HepG2 (cell line): ENCODE results near the gene PAPSS2. TPM values are rescaled to one million over a fixed set of nuclear protein-coding genes. Genes with fewer than 3 reads are reported as not detected.

Source experiments
- ATAC-seq: fragments of 200-7000 bp; cut with Tn5 transposase; 3 replicates; pipeline ENCODE4 v1.9.1; 2020; ENCODE audit warnings: mild to moderate bottlenecking, moderate library complexity
- BruUV-seq: library from RNA; stranded (reverse); fragments of 400-500 nt; replicated peaks from 2 replicates; lab custom pipeline; 2021; lab: Mats Ljungman, UMichigan
- CTCF ChIA-PET: fragments of 300-600 bp; formaldehyde crosslinking; extraction: SDS; loops from one replicate; lab custom pipeline; 2021; ENCODE audit warnings: low total read pairs, inconsistent platforms, low intra/inter-chr PET ratio; lab: Yijun Ruan, JAX
- POLR2A ChIA-PET: fragments of 350-600 bp; sonication (Branson Sonifier 250); formaldehyde crosslinking; loops from one replicate; lab custom pipeline; 2020; ENCODE audit warnings: antibody characterized with exemption, inconsistent platforms; lab: Yijun Ruan, JAX
- DNase-seq: peaks from one replicate; pipeline ENCODE4 v3.0.0-alpha.2; 2015; ENCODE audit warnings: low spot score
- FAIRE-seq: peaks from 3 replicates; lab custom pipeline; 2011; peaks lifted over from hg19 to GRCh38; lab: Jason Lieb, UNC
- H2AFZ ChIP-seq: one replicate; pipeline ENCODE4 v1.6.1; 2011; ENCODE audit warnings: low read length, inconsistent platforms
- H3K27ac ChIP-seq: fragments of 300-600 bp; 3 replicates; pipeline ENCODE4 v1.8.0; 2011; ENCODE audit warnings: mixed run types, mild to moderate bottlenecking, mixed read lengths, low read length, inconsistent platforms; ENCODE audit not compliant: insufficient read depth; ENCODE audit errors: extremely low read length
- H3K27me3 ChIP-seq, 2 experiments: fragments of 200-600 bp in 1 of 2; 2 replicates in 1 of 2; 3 replicates in 1 of 2; pipeline versions ENCODE4 v1.6.0 to v1.8.0; 2011; ENCODE audit warnings: low read length in 2 of 2, mild to moderate bottlenecking in 2 of 2, moderate library complexity in 2 of 2, inconsistent platforms in 1 of 2; ENCODE audit not compliant: insufficient read depth in 2 of 2, control insufficient read depth in 1 of 2
- H3K36me3 ChIP-seq, 2 experiments: fragments of 200-600 bp in 1 of 2; replicated peaks in 1 of 2; 2 replicates in 1 of 2; 3 replicates in 1 of 2; pipeline versions ENCODE4 v1.5.1 to v1.8.0; 2011; ENCODE audit warnings: low read length in 2 of 2, inconsistent platforms in 1 of 2; ENCODE audit not compliant: insufficient read depth in 2 of 2, control insufficient read depth in 1 of 2
- H3K4me1 ChIP-seq: 2 replicates; pipeline ENCODE4 v1.5.1; 2012; ENCODE audit warnings: low read length, inconsistent platforms; ENCODE audit not compliant: insufficient read depth
- H3K4me2 ChIP-seq: 2 replicates; pipeline ENCODE4 v1.6.0; 2011; ENCODE audit warnings: low read depth, low read length, inconsistent platforms
- H3K4me3 ChIP-seq, 3 experiments: fragments of 200-600 bp in 1 of 3; sonication (generic), shearing (Covaris generic) in 1 of 3; replicated peaks in 1 of 3; 2 replicates each; pipeline ENCODE4 v1.5.1; 2011 to 2016; ENCODE audit warnings: low read length in 3 of 3, inconsistent platforms in 2 of 3, low read depth in 2 of 3, mild to moderate bottlenecking in 2 of 3, control low read depth in 1 of 3, mixed read lengths in 1 of 3; ENCODE audit not compliant: insufficient read depth in 1 of 3
- H3K79me2 ChIP-seq: one replicate; pipeline ENCODE4 v1.6.1; 2011; ENCODE audit warnings: low read length, inconsistent platforms; ENCODE audit not compliant: insufficient read depth
- H3K9ac ChIP-seq: 2 replicates; pipeline ENCODE4 v1.6.0; 2011; ENCODE audit warnings: mild to moderate bottlenecking, low read depth, low read length, inconsistent platforms; ENCODE audit not compliant: insufficient read depth
- H3K9me3 ChIP-seq: 2 replicates; pipeline ENCODE4 v1.5.1; 2012; ENCODE audit warnings: mild to moderate bottlenecking, low read length
- H4K20me1 ChIP-seq: 2 replicates; pipeline ENCODE4 v1.6.0; 2011; ENCODE audit warnings: inconsistent platforms, mild to moderate bottlenecking, low read length, moderate library complexity; ENCODE audit not compliant: insufficient read depth
- MED1 ChIP-seq: sonication (generic); formaldehyde crosslinking; IDR thresholded peaks from 2 replicates; pipeline ENCODE4 v1.4.0; 2020; ENCODE audit warnings: missing genetic modification reagents
- ZNF747 ChIP-seq: sonication (generic); formaldehyde crosslinking; IDR thresholded peaks from 2 replicates; pipeline ENCODE4 v1.8.1; 2023; ENCODE audit warnings: missing genetic modification reagents, mild to moderate bottlenecking, borderline replicate concordance
- ZNF883 ChIP-seq: sonication (generic); formaldehyde crosslinking; IDR thresholded peaks from 2 replicates; pipeline ENCODE4 v1.5.1; 2020; ENCODE audit warnings: mild to moderate bottlenecking, missing genetic modification reagents; ENCODE audit errors: not compliant biosample characterization
- WGBS: methylation state at CpG from one replicate; pipeline ENCODE4 v1.1.6; 2017; ENCODE audit warnings: low lambda C conversion rate; 5-methylcytosine and 5-hydroxymethylcytosine counted together
- in situ Hi-C: cut with HindIII; loops from 2 replicates; pipeline ENCODE4 v1.10.0; 2017; ENCODE audit warnings: low pct_unique_long_range_greater_than_20kb; ENCODE audit not compliant: extremely low pct_ligation_motif_present
- intact Hi-C: fragments of 100-400 bp; cut with micrococcal nuclease; formaldehyde crosslinking; loops from one replicate; pipeline ENCODE4 v1.10.0; 2022; ENCODE audit not compliant: unreplicated experiment
- polyA plus RNA-seq, 8 experiments: library from polyadenylated mRNA; depleted of rRNA in 3 of 8; stranded (reverse) in 7 of 8; unstranded in 1 of 8; fragments of >200 nt; fragmentation: Illumina TruSeq in 4 of 8; extraction: Trizol in 4 of 8; gene quantifications; 2 replicates each; pipeline versions ENCODE4 v1.2.1 to v1.2.3, GENCODE V29; 2011 to 2016; ENCODE audit warnings: low read depth in 4 of 8, missing spikeins in 1 of 8, mixed read lengths in 1 of 8; ENCODE audit not compliant: insufficient read depth in 1 of 8
- total RNA-seq, 5 experiments: library from RNA; depleted of rRNA; stranded (reverse); fragments of >200 nt; fragmentation: Illumina TruSeq; extraction: Trizol; gene quantifications; 2 replicates each; pipeline ENCODE4 v1.2.3, GENCODE V29; 2016; ENCODE audit warnings: low read depth in 1 of 5
- TF ChIP-seq, protein P1 (sequence below): IDR thresholded peaks from 2 replicates; pipeline ENCODE4 v1.6.1; 2016; ENCODE audit warnings: mild to moderate bottlenecking, missing biosample characterization, missing genetic modification reagents
- TF ChIP-seq, protein P2 (sequence below): sonication (generic); formaldehyde crosslinking; IDR thresholded peaks from 2 replicates; pipeline ENCODE4 v1.4.0; 2020; ENCODE audit warnings: missing genetic modification reagents

PAPSS2 gene
- total and polyA plus RNA-seq, 2 of the 13 experiments (the other 11 are each of a cell fraction or from before 2014, with no cell fraction given): 0.11 to 0.12 TPM

DNA sequence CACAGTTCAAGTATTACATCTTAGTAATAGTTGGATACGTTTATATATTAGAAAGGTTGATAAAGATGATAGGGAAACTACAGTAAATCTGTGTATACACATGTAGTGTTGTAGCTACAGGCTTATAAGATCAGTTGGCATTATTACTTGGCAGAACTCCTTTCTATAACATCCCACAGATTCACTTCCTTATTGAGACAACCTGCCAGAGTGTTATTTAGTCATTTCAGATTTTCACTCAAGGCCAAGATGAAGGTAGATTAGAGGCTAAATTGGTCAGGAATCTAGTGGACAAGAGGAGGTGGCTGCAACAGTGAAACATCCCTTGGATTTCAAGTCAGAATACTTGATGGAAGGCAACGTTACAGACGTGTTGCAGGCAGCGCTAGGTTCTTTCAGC, 63.0 kb downstream of the PAPSS2 start:
- Histone ChIP-seq H4K20me1 (no peaks in the 10 kb centered on the region), H3K9me3 (no peaks in the 10 kb centered on the region), H3K4me1 (no peaks in the 10 kb centered on the region), H3K27me3 (no peaks in the 10 kb centered on the region; a peak in 2 of 5 replicates), H3K79me2 (no peaks in the 10 kb centered on the region), H3K36me3 (no peaks in the 10 kb centered on the region), H3K27ac (no peak overlapping the region), H3K9ac (no peak overlapping the region), H2AFZ (no peak overlapping the region), H3K4me2 (no peak overlapping the region), H3K4me3 (no peak overlapping the region)
- CTCF ChIA-PET: no interaction called here
- no peak for ATAC-seq
- TF ChIP-seq, protein P1, sequence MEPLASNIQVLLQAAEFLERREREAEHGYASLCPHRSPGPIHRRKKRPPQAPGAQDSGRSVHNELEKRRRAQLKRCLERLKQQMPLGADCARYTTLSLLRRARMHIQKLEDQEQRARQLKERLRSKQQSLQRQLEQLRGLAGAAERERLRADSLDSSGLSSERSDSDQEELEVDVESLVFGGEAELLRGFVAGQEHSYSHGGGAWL (CRISPR knock-in tag): no peak
- TF ChIP-seq ZNF747 (CRISPR knock-in tag): no peak
- POLR2A ChIA-PET: no interaction called here
- no peak for FAIRE-seq
- intact Hi-C loops (no loop called here), in situ Hi-C loops (no loop called here)
- 51% methylated on average over 4 of the region's 4 CpGs for WGBS
- BruUV-seq: no TSS peak
- DNase-seq: no peak

DNA sequence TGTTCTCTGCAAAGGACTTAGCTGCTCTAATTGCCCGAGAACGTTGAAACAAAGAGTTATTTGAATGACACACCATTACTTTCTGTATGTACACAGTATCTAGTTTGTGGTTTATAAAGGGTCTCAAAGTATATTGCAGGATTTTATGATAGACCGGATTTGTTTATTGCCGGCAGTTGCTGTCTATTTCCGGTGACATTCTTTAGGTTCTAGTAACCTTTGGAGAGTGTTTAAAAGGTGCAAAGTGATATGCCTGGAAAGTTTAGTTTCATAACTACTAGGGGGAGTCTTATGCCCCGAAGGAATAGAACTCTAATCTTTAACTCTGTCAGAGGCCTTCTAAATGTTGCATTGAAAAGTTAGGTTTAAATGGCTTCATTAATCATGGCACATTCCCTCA, 63.8 kb downstream of the PAPSS2 start:
- H3K4me3 ChIP-seq: no peak overlapping the region
- in situ Hi-C loops: no loop called here
- H2AFZ ChIP-seq: no peak overlapping the region
- no peaks in the 10 kb centered on the region for H3K79me2 ChIP-seq
- no peaks in the 10 kb centered on the region for H3K4me1 ChIP-seq
- intact Hi-C loops: no loop called here
- H3K27ac ChIP-seq: no peak overlapping the region
- ATAC-seq (no peak), DNase-seq (no peak), FAIRE-seq (no peak)
- no peaks in the 10 kb centered on the region; a peak in 2 of 5 replicates for H3K27me3 ChIP-seq
- no peak overlapping the region for H3K4me2 ChIP-seq
- BruUV-seq: no TSS peak
- ChIA-PET CTCF (no interaction called here), POLR2A (no interaction called here)
- 16% methylated on average over 6 of the region's 6 CpGs for WGBS
- no peaks in the 10 kb centered on the region for H3K9me3 ChIP-seq
- H3K9ac ChIP-seq: no peak overlapping the region
- no peaks in the 10 kb centered on the region for H3K36me3 ChIP-seq
- TF ChIP-seq, protein P2, sequence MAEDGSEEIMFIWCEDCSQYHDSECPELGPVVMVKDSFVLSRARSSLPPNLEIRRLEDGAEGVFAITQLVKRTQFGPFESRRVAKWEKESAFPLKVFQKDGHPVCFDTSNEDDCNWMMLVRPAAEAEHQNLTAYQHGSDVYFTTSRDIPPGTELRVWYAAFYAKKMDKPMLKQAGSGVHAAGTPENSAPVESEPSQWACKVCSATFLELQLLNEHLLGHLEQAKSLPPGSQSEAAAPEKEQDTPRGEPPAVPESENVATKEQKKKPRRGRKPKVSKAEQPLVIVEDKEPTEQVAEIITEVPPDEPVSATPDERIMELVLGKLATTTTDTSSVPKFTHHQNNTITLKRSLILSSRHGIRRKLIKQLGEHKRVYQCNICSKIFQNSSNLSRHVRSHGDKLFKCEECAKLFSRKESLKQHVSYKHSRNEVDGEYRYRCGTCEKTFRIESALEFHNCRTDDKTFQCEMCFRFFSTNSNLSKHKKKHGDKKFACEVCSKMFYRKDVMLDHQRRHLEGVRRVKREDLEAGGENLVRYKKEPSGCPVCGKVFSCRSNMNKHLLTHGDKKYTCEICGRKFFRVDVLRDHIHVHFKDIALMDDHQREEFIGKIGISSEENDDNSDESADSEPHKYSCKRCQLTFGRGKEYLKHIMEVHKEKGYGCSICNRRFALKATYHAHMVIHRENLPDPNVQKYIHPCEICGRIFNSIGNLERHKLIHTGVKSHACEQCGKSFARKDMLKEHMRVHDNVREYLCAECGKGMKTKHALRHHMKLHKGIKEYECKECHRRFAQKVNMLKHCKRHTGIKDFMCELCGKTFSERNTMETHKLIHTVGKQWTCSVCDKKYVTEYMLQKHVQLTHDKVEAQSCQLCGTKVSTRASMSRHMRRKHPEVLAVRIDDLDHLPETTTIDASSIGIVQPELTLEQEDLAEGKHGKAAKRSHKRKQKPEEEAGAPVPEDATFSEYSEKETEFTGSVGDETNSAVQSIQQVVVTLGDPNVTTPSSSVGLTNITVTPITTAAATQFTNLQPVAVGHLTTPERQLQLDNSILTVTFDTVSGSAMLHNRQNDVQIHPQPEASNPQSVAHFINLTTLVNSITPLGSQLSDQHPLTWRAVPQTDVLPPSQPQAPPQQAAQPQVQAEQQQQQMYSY (CRISPR knock-in tag): no peak
- TF ChIP-seq MED1 (CRISPR knock-in tag): no peak
- no peak for TF ChIP-seq ZNF883
- H4K20me1 ChIP-seq: no peaks in the 10 kb centered on the region
